Measurements from ENCODE around the gene RPL36A. TPM values are rescaled to one million over a fixed set of nuclear protein-coding genes. Genes with fewer than 3 reads are reported as not detected.
A peak's percentile ranks its signal among the peaks of the same experiment; 100 is the strongest.

RPL36A gene
- total RNA-seq, 2 experiments from 2014 or later, result 220 to 270 TPM

DNA sequence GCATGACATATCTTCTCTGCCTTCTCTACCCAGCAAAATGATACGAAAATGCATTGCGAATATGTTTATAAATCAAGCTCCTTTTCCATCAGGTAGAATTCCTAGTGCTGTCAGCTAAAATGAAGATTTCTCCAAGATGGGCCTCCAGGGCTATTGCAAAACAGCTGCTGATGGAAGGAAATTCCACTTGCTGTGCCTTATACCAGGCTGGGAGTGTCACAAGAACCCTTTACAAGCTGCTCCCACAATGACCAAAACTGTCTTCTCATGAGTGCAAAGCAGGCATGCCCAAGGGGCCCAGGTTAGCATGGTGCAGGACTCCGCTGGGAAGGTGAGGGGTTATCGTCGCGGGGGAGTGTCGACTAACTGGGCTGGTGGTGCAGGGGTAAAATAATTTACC lies 25.9 kb downstream of the RPL36A start:
- CTCF ChIA-PET, result interaction anchor here (1.5 to 2.6 kb wide), 2 partner anchors 10 to 342 kb away, joined by 3 to 15 read pairs; no protein-coding TSS in a partner anchor
- H3K4me3 Mint-ChIP-seq, result no peak overlapping the region
- peak overlapping the region; percentile 34 for H3K27ac Mint-ChIP-seq
- ATAC-seq, result no peak
- no peaks in the 10 kb centered on the region for H3K27me3 Mint-ChIP-seq (ENCODE audit: low read depth)
- H3K9me3 Mint-ChIP-seq (ENCODE audit: insufficient read depth), result no peaks in the 10 kb centered on the region
- no peak for DNase-seq
- POLR2A ChIA-PET, result interaction anchor here (1.0 to 1.2 kb wide), 2 partner anchors 10 to 515 kb away, joined by 3 to 5 read pairs; partner anchors contain the start of gene ZMAT1
- peaks cover 35% of the 10 kb centered on the region for H3K4me1 Mint-ChIP-seq (ENCODE audit: low read depth)
- H3K36me3 Mint-ChIP-seq (ENCODE audit: low read depth), result peaks cover 18% of the 10 kb centered on the region

DNA sequence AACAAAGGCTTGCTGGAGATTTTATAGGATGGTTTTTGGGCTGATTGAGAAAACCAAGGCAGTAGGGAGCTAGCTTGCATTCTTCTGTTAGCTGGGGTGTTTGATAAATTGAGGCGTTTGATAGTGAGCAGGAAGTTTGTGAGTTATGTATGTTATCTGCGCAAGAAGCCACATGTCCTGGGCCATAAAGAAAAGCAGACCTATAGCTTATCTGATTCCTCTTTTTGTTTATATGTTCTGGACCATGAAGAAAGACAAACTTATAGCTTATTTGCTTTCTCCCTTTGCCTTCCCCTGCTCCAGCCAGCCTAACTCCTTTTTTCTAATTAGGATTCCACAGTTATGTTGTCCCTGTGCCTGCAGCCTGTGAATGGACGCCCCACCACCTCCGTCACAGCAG lies 26.4 kb downstream of the RPL36A start:
- DNase-seq (no peak), ATAC-seq (no peak)
- ChIA-PET CTCF (interaction anchor here (1.5 to 2.6 kb wide), 2 partner anchors 10 to 341 kb away, joined by 3 to 15 read pairs; no protein-coding TSS in a partner anchor), POLR2A (interaction anchor here (1.0 to 1.2 kb wide), 3 partner anchors 10 to 515 kb away, joined by 3 to 5 read pairs (median 4); partner anchors contain the start of gene ZMAT1)
- peaks cover 33% of the 10 kb centered on the region for H3K4me1 Mint-ChIP-seq (ENCODE audit: low read depth)
- H3K27ac Mint-ChIP-seq, result peak overlapping the region; percentile 34
- peak overlapping the region; percentile 78 for H3K4me3 Mint-ChIP-seq
- H3K27me3 Mint-ChIP-seq (ENCODE audit: low read depth), result no peaks in the 10 kb centered on the region
- peaks cover 13% of the 10 kb centered on the region for H3K36me3 Mint-ChIP-seq (ENCODE audit: low read depth)
- no peaks in the 10 kb centered on the region for H3K9me3 Mint-ChIP-seq (ENCODE audit: insufficient read depth)

DNA sequence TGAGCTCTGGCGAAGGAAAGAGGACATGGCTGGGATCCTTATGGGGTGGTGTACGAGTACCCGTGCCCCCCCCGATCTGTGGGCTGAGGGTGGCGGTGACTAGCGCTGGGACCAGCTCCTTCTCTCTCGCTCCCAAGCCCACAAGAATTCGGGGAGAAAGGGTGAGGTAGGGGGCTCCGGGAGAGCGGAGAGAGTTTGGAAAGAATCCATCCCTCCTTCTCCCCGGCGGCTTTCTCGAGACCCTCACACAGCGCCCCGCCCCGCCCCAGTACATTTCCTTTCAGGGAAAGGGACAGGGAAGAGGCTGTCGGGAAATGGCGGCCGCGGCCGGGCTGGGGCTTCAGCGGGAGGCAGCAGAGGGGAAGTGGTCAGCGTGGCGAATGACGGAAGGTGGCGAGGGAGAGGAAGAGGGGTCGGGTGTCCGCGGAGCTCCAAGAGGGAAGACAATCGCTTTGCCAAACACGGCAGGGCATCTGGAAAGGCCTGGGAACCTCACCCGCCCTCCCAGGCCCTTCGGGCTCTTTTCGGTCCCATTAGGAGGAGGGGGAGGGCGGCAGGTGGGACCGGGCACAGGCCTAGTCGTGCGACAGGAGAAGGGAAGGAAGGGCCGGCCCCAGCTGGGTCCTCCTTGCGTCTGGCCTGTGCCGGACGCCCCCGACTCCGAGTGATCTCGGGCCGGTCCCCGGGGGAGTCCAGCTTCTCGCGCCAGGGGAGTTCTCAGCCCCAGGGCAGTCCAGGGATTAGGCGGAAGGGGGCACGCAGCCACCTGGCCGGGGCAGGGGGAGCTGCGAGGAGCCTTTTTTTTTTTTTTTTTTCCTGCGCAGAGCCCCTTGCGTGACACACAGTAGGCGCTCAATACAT lies 27.4 kb downstream of the RPL36A start:
- DNase-seq (peak; percentile 43), ATAC-seq (peak; percentile 73)
- H3K36me3 Mint-ChIP-seq (ENCODE audit: low read depth), result peaks cover 4% of the 10 kb centered on the region
- peak overlapping the region; percentile 78 for H3K4me3 Mint-ChIP-seq
- POLR2A ChIA-PET, result interaction anchor here (1.1 to 1.5 kb wide), 6 partner anchors 8 to 513 kb away, joined by 3 to 7 read pairs (median 4); partner anchors contain the start of genes GLA, HNRNPH2, RPL36A and ZMAT1
- H3K27ac Mint-ChIP-seq, result peak overlapping the region; percentile 92
- H3K4me1 Mint-ChIP-seq (ENCODE audit: low read depth), result peaks cover 24% of the 10 kb centered on the region
- no peaks in the 10 kb centered on the region for H3K27me3 Mint-ChIP-seq (ENCODE audit: low read depth)
- H3K9me3 Mint-ChIP-seq (ENCODE audit: insufficient read depth), result no peaks in the 10 kb centered on the region
- CTCF ChIA-PET, result interaction anchor here (0.6 to 1.0 kb wide), 4 partner anchors 174 to 649 kb away, joined by 3 read pairs; partner anchors contain the start of gene ARMCX6

DNA sequence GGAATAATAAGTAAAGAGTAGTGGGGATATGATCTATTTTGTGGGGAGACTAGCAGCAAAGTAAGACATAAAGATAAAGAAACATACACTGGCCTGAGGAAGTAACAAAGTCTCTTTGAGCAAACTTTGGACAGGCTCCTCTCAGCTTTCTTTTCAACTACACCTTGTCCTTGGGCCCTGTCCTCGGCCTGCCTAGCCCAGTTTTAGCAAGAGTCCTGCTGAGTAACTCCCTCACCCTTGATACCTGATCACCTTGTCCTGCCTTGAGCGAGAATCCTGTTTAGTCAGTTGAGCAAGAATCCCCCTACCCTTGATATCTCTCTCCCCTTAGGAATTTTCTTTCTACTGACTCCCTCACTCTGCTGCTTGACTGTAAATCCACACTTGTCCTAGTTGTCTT lies 28.7 kb downstream of the RPL36A start:
- no peak overlapping the region for H3K4me3 Mint-ChIP-seq
- ChIA-PET POLR2A (no interaction called here), CTCF (no interaction called here)
- peaks cover 24% of the 10 kb centered on the region for H3K4me1 Mint-ChIP-seq (ENCODE audit: low read depth)
- no peak overlapping the region for H3K27ac Mint-ChIP-seq
- H3K27me3 Mint-ChIP-seq (ENCODE audit: low read depth), result no peaks in the 10 kb centered on the region
- H3K36me3 Mint-ChIP-seq (ENCODE audit: low read depth), result peaks cover 4% of the 10 kb centered on the region
- no peak for ATAC-seq
- H3K9me3 Mint-ChIP-seq (ENCODE audit: insufficient read depth), result no peaks in the 10 kb centered on the region
- DNase-seq, result no peak

DNA sequence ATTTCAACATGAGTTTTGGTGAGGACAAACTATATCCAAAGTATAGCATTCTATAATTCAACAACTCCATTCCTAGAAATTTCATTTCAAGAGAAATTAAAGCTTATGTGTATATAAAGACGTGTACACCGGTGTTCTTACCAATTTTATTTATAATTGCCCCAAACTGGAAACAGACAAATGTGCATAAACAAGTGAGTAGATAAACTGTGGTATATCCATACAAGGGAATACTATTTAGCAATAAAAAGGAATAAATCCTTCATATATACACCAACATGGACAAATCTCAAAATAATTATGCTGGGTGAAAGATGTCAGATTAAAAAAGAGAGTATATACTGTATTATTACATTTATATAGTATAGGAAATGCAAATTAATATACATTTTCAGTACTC lies 37.1 kb downstream of the RPL36A start:
- ChIA-PET CTCF (no interaction called here), POLR2A (interaction anchor here (0.8 kb wide), 1 partner anchor 10 kb away, joined by 3 read pairs; no protein-coding TSS in a partner anchor)
- Mint-ChIP-seq H3K27me3 (ENCODE audit: low read depth) (no peaks in the 10 kb centered on the region), H3K36me3 (ENCODE audit: low read depth) (peaks cover 13% of the 10 kb centered on the region), H3K9me3 (ENCODE audit: insufficient read depth) (no peaks in the 10 kb centered on the region), H3K4me3 (no peak overlapping the region), H3K4me1 (ENCODE audit: low read depth) (peaks cover 14% of the 10 kb centered on the region), H3K27ac (no peak overlapping the region)
- DNase-seq (no peak), ATAC-seq (no peak)

DNA sequence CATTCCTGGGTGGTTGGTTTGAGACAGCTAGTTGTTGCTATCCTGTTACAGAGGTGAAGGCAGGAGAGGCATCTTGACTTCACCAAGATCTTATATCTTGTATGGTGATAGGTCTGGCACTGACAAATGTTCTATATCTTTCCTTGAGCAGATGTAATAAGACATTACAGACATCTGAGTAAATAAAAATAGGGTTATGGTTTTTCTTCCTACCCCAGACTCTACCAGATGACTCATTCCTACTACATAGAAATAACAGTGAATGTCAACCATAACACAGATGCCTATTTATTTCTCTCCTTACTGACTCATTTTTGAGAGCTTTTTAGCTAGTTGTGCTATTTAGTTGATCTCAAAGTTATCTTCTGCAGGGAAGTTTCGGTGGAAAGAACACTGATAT lies 39.1 kb downstream of the RPL36A start:
- DNase-seq (no peak), ATAC-seq (peak; percentile 42)
- POLR2A ChIA-PET, result no interaction called here
- Mint-ChIP-seq H3K27me3 (ENCODE audit: low read depth) (no peaks in the 10 kb centered on the region), H3K4me3 (no peak overlapping the region), H3K27ac (peak overlapping the region; percentile 2), H3K4me1 (ENCODE audit: low read depth) (peaks cover 14% of the 10 kb centered on the region), H3K36me3 (ENCODE audit: low read depth) (peaks cover 10% of the 10 kb centered on the region), H3K9me3 (ENCODE audit: insufficient read depth) (no peaks in the 10 kb centered on the region)
- CTCF ChIA-PET, result interaction anchor here (1.3 kb wide), 1 partner anchor 15 kb away, joined by 3 read pairs; no protein-coding TSS in a partner anchor

DNA sequence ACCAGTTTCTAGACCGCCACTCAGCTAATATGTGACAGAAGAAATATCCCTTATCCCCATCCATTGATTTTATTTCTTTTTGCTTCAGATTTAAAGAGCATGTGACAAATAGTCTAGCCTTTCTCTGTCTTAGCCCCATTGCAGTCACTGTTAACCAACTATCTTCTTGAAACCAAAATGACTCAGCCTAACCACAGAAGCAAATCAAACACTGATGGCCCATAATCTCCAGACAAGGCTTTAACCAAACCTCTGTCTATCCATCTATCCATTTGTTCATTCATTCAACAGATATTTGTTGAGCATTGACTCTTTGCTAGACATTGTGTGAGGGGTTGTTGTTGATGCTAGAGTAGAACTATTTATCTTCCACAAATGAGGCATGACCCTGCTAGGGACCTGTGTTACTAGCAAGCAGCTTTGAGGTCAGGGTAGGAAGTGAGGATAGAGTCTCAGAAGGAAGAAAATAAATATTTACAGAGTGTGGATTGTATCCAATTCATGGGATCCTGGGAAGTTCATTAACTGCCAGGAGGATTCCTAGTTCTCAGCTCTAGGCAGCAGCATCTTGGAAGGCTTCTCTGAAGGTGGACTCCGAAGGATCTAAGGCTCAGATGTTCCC lies 39.8 kb downstream of the RPL36A start:
- Mint-ChIP-seq H3K27me3 (ENCODE audit: low read depth) (no peaks in the 10 kb centered on the region), H3K27ac (peak overlapping the region; percentile 2), H3K36me3 (ENCODE audit: low read depth) (peaks cover 7% of the 10 kb centered on the region), H3K4me3 (no peak overlapping the region), H3K9me3 (ENCODE audit: insufficient read depth) (no peaks in the 10 kb centered on the region), H3K4me1 (ENCODE audit: low read depth) (peaks cover 14% of the 10 kb centered on the region)
- ChIA-PET CTCF (no interaction called here), POLR2A (no interaction called here)
- DNase-seq (no peak), ATAC-seq (peak; percentile 86)

DNA sequence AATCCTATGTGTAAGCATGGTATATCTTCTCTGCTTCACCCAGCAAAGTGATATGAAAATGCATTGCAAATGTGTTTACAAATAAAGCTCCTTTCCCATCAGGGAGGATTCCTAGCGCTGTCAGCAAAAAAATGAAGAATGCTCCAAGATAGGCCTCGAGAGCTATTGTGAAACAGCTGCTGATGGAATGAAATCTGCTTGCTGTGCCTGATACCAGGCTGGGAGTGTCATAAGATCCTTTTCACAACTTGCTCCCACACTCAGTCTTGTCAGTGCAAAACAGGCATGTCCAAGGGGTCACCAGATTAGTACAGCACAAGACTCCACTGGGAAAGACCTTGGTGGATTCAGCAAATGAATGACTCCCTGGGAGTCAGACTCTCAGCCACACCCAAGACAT lies 51.3 kb downstream of the RPL36A start:
- H3K27me3 Mint-ChIP-seq (ENCODE audit: low read depth), result no peaks in the 10 kb centered on the region
- no peak for DNase-seq
- H3K9me3 Mint-ChIP-seq (ENCODE audit: insufficient read depth), result no peaks in the 10 kb centered on the region
- H3K36me3 Mint-ChIP-seq (ENCODE audit: low read depth), result peaks cover 18% of the 10 kb centered on the region
- ChIA-PET CTCF (no interaction called here), POLR2A (no interaction called here)
- H3K4me3 Mint-ChIP-seq, result no peak overlapping the region
- no peak overlapping the region for H3K27ac Mint-ChIP-seq
- H3K4me1 Mint-ChIP-seq (ENCODE audit: low read depth), result peaks cover 4% of the 10 kb centered on the region
- no peak for ATAC-seq

Other genes starting within 250 kb of the RPL36A start
- gene DRP2, start 171.2 kb upstream of the RPL36A start, total RNA-seq, result under 1 TPM; 0.91 to 0.97 TPM
- under 1 TPM in 1 of 2 experiments, not detected in 1; 0.13 TPM for gene TAF7L, start 99.7 kb upstream of the RPL36A start, total RNA-seq
- 10 to 100 TPM; 15.9 to 17.1 TPM for gene TIMM8A, start 42.3 kb upstream of the RPL36A start, total RNA-seq
- under 1 TPM in 1 of 2 experiments, not detected in 1; 0.23 TPM for gene BTK, start 4.8 kb upstream of the RPL36A start, total RNA-seq
- gene GLA, start 16.9 kb downstream of the RPL36A start, total RNA-seq, result 10 to 100 TPM; 34.7 to 38.4 TPM
- 10 to 100 TPM; 41.6 to 44.1 TPM for gene HNRNPH2, start 17.2 kb downstream of the RPL36A start, total RNA-seq
- gene ARMCX4, start 94.4 kb downstream of the RPL36A start, total RNA-seq, result 1 to 10 TPM; 1.2 to 1.5 TPM
- under 1 TPM in 1 of 2 experiments, not detected in 1; 0.18 TPM for gene ARMCX1, start 159.5 kb downstream of the RPL36A start, total RNA-seq
- 10 to 100 TPM; 37.9 to 38.4 TPM for gene ARMCX6, start 227.0 kb downstream of the RPL36A start, total RNA-seq
- gene ARMCX3, start 232.1 kb downstream of the RPL36A start, total RNA-seq, result 10 to 100 TPM; 18.4 to 21.6 TPM